Right lobe of liver (tissue), 6 donors: ENCODE data around the gene SGPP2. TPM values are rescaled to one million over a fixed set of nuclear protein-coding genes. Genes with fewer than 3 reads are reported as not detected.

Experiments
- ATAC-seq, 4 donors: fragments of 200-7000 bp; cut with Tn5 transposase; one replicate each; pipeline ENCODE4 v1.9.1; 2020; ENCODE audit warnings: mild to moderate bottlenecking in 4 of 4, moderate library complexity in 4 of 4
- DNase-seq, 3 donors: peaks; one replicate each; pipeline ENCODE4 v3.0.0-alpha.2; 2020
- H3K27ac ChIP-seq, 3 donors: fragments of 200-600 bp; one replicate each; pipeline ENCODE4 v1.8.0; 2022
- H3K27me3 ChIP-seq, 2 donors: fragments of 200-600 bp; one replicate each; pipeline ENCODE4 v1.8.0; 2022
- H3K36me3 ChIP-seq, 4 donors: fragments of 200-600 bp; sonication (generic) in 1 of 4; one replicate each; pipeline versions ENCODE4 v1.5.1 to v1.8.0; 2017 to 2022; ENCODE audit warnings: control low read depth in 1 of 4
- H3K4me1 ChIP-seq, 4 donors: fragments of 200-600 bp; sonication (generic) in 1 of 4; one replicate each; pipeline versions ENCODE4 v1.5.1 to v1.8.0; 2017 to 2022; ENCODE audit warnings: control low read depth in 1 of 4
- H3K4me3 ChIP-seq, 3 donors: fragments of 200-600 bp; one replicate each; pipeline ENCODE4 v1.8.0; 2022
- H3K9me3 ChIP-seq, 4 donors: fragments of 200-600 bp; sonication (generic) in 1 of 4; one replicate each; pipeline versions ENCODE4 v1.5.1 to v1.8.0; 2017 to 2022; ENCODE audit warnings: control low read depth in 1 of 4
- CTCF ChIP-seq, 4 donors: fragments of 200-600 bp in 3 of 4; fragments of 450-650 bp in 1 of 4; IDR thresholded peaks; one replicate each; pipeline versions ENCODE4 v1.5.1 to v1.8.0; 2016 to 2022; ENCODE audit warnings: antibody characterized with exemption in 4 of 4, mild to moderate bottlenecking in 2 of 4
- POLR2A ChIP-seq: fragments of 450-650 bp; IDR thresholded peaks from one replicate; pipeline ENCODE4 v1.6.1; 2017; ENCODE audit warnings: antibody characterized with exemption, mild to moderate bottlenecking
- WGBS: methylation state at CpG from one replicate; pipeline ENCODE4 v1.1.6; 2018; ENCODE audit warnings: low coverage, low lambda C conversion rate; ENCODE audit not compliant: insufficient coverage; ENCODE audit errors: missing lambda C conversion rate; 5-methylcytosine and 5-hydroxymethylcytosine counted together
- intact Hi-C, 2 donors: fragments of 100-400 bp; cut with DNase I; formaldehyde crosslinking; loops; one replicate each; pipeline versions ENCODE4 v1.11.2 to v1.14.1; 2022
- total RNA-seq, 6 experiments: library from RNA; depleted of rRNA in 2 of 6; stranded (reverse); fragments of >200 nt in 2 of 6; fragmentation: NEBNext Ultra II Directional in 3 of 6; extraction: Animal tissue kit (Norgen Biotek cat#: 25700) in 3 of 6; gene quantifications; one replicate each; pipeline versions ENCODE4 v1.1.0 to v1.2.4, GENCODE V29; 2016 to 2023
- donor health status: DM: no; HTN: yes; CAD: no.
- donor health status: DM: no; HTN: no; CAD: no.
- donor health status: DM: no; HTN: no; CAD: no.
- donor health status: DM: no; HTN: yes; CAD: no.
- donor health status: DM: no; HTN: yes; CAD: no.

The SGPP2 gene
- total RNA-seq, 6 experiments from 2014 or later, result 0.14 to 0.25 (median 0.18) TPM

- H3K27me3 ChIP-seq, result no peaks in the 10 kb centered on the region
- no peak overlapping the region for H3K4me3 ChIP-seq
- no peaks in the 10 kb centered on the region for H3K4me1 ChIP-seq
- no peaks in the 10 kb centered on the region for H3K9me3 ChIP-seq
- intact Hi-C loops, result no loop called here
- H3K27ac ChIP-seq, result no peak overlapping the region
- TF ChIP-seq POLR2A (no peak), CTCF (IDR thresholded peaks at IDR 0.05) (no peak)
- H3K36me3 ChIP-seq, result no peaks in the 10 kb centered on the region
- DNase-seq, result no peak
- 63% methylated on average over 2 of the region's 2 CpGs for WGBS
- ATAC-seq, result no peak
These were observed 80.4 kb downstream of the SGPP2 start for GRCh38 chr2:222504719-222505118.

- no peaks in the 10 kb centered on the region for H3K27me3 ChIP-seq
- H3K27ac ChIP-seq, result no peak overlapping the region
- H3K4me3 ChIP-seq, result no peak overlapping the region
- ATAC-seq (no peak), DNase-seq (no peak)
- intact Hi-C loops, result no loop called here
- no peak for TF ChIP-seq POLR2A
- no peak for TF ChIP-seq CTCF (IDR thresholded peaks at IDR 0.05)
- WGBS, result 64% methylated on average over 5 of the region's 5 CpGs
- H3K9me3 ChIP-seq, result no peaks in the 10 kb centered on the region
- H3K4me1 ChIP-seq, result no peaks in the 10 kb centered on the region
- H3K36me3 ChIP-seq, result no peaks in the 10 kb centered on the region
These were observed 82.0 kb downstream of the SGPP2 start for GRCh38 chr2:222506230-222506935.

GRCh38 chr2:222514901-222515300, 90.6 kb downstream of the SGPP2 start:
- no peaks in the 10 kb centered on the region for H3K4me1 ChIP-seq
- TF ChIP-seq CTCF (IDR thresholded peaks at IDR 0.05) (no peak), POLR2A (no peak)
- H3K9me3 ChIP-seq, result no peaks in the 10 kb centered on the region
- no peak overlapping the region for H3K4me3 ChIP-seq
- H3K27me3 ChIP-seq, result no peaks in the 10 kb centered on the region
- ATAC-seq, result no peak
- H3K36me3 ChIP-seq, result no peaks in the 10 kb centered on the region
- H3K27ac ChIP-seq, result no peak overlapping the region
- intact Hi-C loops, result no loop called here
- DNase-seq, result no peak

GRCh38 chr2:222518570-222519381, 94.4 kb downstream of the SGPP2 start:
- 42% methylated on average over 8 of the region's 8 CpGs for WGBS
- H3K4me1 ChIP-seq, result no peaks in the 10 kb centered on the region
- no peaks in the 10 kb centered on the region for H3K36me3 ChIP-seq
- no peak for TF ChIP-seq POLR2A
- TF ChIP-seq CTCF (IDR thresholded peaks at IDR 0.05), result no peak
- intact Hi-C loops, result no loop called here
- H3K27me3 ChIP-seq, result no peaks in the 10 kb centered on the region
- DNase-seq, result no peak
- ATAC-seq, result no peak
- no peak overlapping the region for H3K4me3 ChIP-seq
- H3K9me3 ChIP-seq, result no peaks in the 10 kb centered on the region
- no peak overlapping the region for H3K27ac ChIP-seq
